ENCODE measurements around the gene DNAJB8. TPM values are rescaled to one million over a fixed set of nuclear protein-coding genes. Genes with fewer than 3 reads are reported as not detected.

The DNAJB8 gene
- total and polyA plus RNA-seq, 9 of the 15 experiments (the other 6 are each of a cell fraction or from before 2014, with no cell fraction given), result not detected

DNA sequence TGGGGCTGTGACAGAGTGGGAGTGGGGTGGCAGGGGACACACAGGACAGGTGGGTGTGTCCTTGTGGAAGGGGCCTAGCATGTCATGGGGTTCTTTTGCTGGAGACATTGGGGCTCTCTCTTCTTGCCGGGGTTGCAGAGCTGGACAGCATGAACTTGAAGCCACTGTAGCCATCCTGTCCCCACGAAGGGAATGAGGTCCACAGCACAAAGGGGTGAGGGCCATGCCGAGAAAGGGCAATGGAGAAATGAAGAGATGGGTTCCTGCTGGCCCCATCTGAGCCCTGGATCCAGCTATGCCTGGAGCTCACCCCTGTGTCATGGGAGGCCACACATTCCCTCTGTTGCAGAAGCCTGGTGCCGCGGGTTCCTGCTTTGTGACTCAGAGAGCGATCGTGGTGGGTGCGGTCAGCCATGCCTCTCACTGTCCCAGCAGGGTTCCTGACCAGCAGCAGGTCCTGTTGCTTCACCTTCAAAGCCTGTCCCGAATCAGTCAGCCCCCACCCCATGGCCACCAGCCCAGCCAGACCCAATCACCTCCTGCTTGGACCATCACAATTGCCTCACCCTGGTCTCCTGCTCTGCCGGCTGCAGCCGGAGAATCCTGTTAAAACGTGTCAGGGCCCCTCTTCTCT lies 50.0 kb downstream of the DNAJB8 start (continued):
- TF ChIP-seq, protein P1, sequence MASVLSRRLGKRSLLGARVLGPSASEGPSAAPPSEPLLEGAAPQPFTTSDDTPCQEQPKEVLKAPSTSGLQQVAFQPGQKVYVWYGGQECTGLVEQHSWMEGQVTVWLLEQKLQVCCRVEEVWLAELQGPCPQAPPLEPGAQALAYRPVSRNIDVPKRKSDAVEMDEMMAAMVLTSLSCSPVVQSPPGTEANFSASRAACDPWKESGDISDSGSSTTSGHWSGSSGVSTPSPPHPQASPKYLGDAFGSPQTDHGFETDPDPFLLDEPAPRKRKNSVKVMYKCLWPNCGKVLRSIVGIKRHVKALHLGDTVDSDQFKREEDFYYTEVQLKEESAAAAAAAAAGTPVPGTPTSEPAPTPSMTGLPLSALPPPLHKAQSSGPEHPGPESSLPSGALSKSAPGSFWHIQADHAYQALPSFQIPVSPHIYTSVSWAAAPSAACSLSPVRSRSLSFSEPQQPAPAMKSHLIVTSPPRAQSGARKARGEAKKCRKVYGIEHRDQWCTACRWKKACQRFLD (CRISPR knock-in tag; IDR thresholded peaks at IDR 0.05), result peak; percentile 9; the same call in 1 of the 2 replicates
- TF ChIP-seq MYBL2 (IDR thresholded peaks at IDR 0.05; ENCODE audit: low read depth) (no peak), MYBL2 (CRISPR knock-in tag; IDR thresholded peaks at IDR 0.05; ENCODE audit: borderline replicate concordance) (no peak), ZNF696 (CRISPR knock-in tag; conservative IDR thresholded peaks at IDR 0.05) (no peak), ZFX (CRISPR knock-in tag; IDR thresholded peaks at IDR 0.05) (peak; percentile 20; the same call in 1 of the 2 replicates), DDX20 (tag; IDR thresholded peaks at IDR 0.05; ENCODE audit: low read depth) (no peak), SRSF3 (IDR thresholded peaks at IDR 0.05; ENCODE audit: insufficient read depth, low read length) (0 out of 2 replicates have a peak, but pooled peaks have one; percentile 73), SMARCB1 (IDR thresholded peaks at IDR 0.05; ENCODE audit: insufficient read length, low read depth) (peak; percentile 76), TAF1 (IDR thresholded peaks at IDR 0.05; ENCODE audit: control insufficient read depth, extremely low read depth, insufficient read depth, low read length, severe bottlenecking) (peak; percentile 36), SOX6 (IDR thresholded peaks at IDR 0.05) (no peak), CEBPB (tag; IDR thresholded peaks at IDR 0.05) (peak; percentile 94), ZEB2 (IDR thresholded peaks at IDR 0.05) (no peak), SIN3A (IDR thresholded peaks at IDR 0.05; ENCODE audit: borderline replicate concordance in 2 of 2, control insufficient read depth in 1 of 2, low read depth in 2 of 2, low read length in 2 of 2) (no peak), ZBTB8A (IDR thresholded peaks at IDR 0.05; ENCODE audit: partially characterized antibody) (no peak)
- TF ChIP-seq, protein P2, sequence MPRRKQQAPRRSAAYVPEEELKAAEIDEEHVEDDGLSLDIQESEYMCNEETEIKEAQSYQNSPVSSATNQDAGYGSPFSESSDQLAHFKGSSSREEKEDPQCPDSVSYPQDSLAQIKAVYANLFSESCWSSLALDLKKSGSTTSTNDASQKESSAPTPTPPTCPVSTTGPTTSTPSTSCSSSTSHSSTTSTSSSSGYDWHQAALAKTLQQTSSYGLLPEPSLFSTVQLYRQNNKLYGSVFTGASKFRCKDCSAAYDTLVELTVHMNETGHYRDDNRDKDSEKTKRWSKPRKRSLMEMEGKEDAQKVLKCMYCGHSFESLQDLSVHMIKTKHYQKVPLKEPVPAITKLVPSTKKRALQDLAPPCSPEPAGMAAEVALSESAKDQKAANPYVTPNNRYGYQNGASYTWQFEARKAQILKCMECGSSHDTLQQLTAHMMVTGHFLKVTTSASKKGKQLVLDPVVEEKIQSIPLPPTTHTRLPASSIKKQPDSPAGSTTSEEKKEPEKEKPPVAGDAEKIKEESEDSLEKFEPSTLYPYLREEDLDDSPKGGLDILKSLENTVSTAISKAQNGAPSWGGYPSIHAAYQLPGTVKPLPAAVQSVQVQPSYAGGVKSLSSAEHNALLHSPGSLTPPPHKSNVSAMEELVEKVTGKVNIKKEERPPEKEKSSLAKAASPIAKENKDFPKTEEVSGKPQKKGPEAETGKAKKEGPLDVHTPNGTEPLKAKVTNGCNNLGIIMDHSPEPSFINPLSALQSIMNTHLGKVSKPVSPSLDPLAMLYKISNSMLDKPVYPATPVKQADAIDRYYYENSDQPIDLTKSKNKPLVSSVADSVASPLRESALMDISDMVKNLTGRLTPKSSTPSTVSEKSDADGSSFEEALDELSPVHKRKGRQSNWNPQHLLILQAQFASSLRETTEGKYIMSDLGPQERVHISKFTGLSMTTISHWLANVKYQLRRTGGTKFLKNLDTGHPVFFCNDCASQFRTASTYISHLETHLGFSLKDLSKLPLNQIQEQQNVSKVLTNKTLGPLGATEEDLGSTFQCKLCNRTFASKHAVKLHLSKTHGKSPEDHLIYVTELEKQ (CRISPR knock-in tag; IDR thresholded peaks at IDR 0.05), result no peak
- TF ChIP-seq, protein P3, sequence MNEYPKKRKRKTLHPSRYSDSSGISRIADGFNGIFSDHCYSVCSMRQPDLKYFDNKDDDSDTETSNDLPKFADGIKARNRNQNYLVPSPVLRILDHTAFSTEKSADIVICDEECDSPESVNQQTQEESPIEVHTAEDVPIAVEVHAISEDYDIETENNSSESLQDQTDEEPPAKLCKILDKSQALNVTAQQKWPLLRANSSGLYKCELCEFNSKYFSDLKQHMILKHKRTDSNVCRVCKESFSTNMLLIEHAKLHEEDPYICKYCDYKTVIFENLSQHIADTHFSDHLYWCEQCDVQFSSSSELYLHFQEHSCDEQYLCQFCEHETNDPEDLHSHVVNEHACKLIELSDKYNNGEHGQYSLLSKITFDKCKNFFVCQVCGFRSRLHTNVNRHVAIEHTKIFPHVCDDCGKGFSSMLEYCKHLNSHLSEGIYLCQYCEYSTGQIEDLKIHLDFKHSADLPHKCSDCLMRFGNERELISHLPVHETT (CRISPR knock-in tag; conservative IDR thresholded peaks at IDR 0.05 in 1 of 2, IDR thresholded peaks at IDR 0.05 in 1 of 2), result peak in 1 of 2 experiments; percentile 66; a peak in 2 of 4 replicates
- TF ChIP-seq, protein P4, sequence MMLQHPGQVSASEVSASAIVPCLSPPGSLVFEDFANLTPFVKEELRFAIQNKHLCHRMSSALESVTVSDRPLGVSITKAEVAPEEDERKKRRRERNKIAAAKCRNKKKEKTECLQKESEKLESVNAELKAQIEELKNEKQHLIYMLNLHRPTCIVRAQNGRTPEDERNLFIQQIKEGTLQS (IDR thresholded peaks at IDR 0.05), result peak; percentile 72
- TF ChIP-seq, protein P4 (CRISPR knock-in tag; conservative IDR thresholded peaks at IDR 0.05), result no peak

All from K562 (cell line).